GM12878 (cell line): ENCODE data around the gene SAMD4A. TPM values are rescaled to one million over a fixed set of nuclear protein-coding genes. Genes with fewer than 3 reads are reported as not detected.

Experiments
- ATAC-seq: fragments of 200-7000 bp; cut with Tn5 transposase; 3 replicates; pipeline ENCODE4 v1.9.1; 2020; ENCODE audit warnings: mild to moderate bottlenecking, moderate library complexity
- BruUV-seq: library from RNA; stranded (reverse); fragments of 400-500 nt; replicated peaks from 2 replicates; lab custom pipeline; 2021; lab: Mats Ljungman, UMichigan
- CTCF ChIA-PET: fragments of 300-600 bp; sonication (Branson Sonifier 250); formaldehyde crosslinking; extraction: SDS; loops from one replicate; lab custom pipeline; 2021; ENCODE audit warnings: inconsistent platforms; lab: Yijun Ruan, JAX
- POLR2A ChIA-PET: fragments of 350-600 bp; formaldehyde crosslinking; extraction: SDS; loops from one replicate; lab custom pipeline; 2021; ENCODE audit warnings: inconsistent platforms; lab: Charles Lee
- RAD21 ChIA-PET: fragments of 300-600 bp; sonication (Branson Sonifier 250); formaldehyde crosslinking; loops from one replicate; lab custom pipeline; 2023; ENCODE audit warnings: antibody characterized with exemption; ENCODE audit not compliant: unreplicated experiment; lab: Charles Lee
- SMC1A ChIA-PET: fragments of 300-600 bp; sonication (Branson Sonifier 250); formaldehyde crosslinking; loops from one replicate; lab custom pipeline; 2023; ENCODE audit not compliant: unreplicated experiment, uncharacterized antibody; lab: Charles Lee
- DNase-seq: peaks from one replicate; pipeline ENCODE4 v3.0.0-alpha.2; 2011; ENCODE audit warnings: low read depth, low spot score
- FAIRE-seq: peaks from 3 replicates; lab custom pipeline; 2011; peaks lifted over from hg19 to GRCh38; lab: Jason Lieb, UNC
- H2AFZ ChIP-seq: 2 replicates; pipeline ENCODE4 v1.6.0; 2011; ENCODE audit warnings: low read depth, low read length, control low read depth; ENCODE audit not compliant: control insufficient read depth
- H3K27ac ChIP-seq: 2 replicates; pipeline ENCODE4 v1.5.1; 2011; ENCODE audit warnings: control low read depth; ENCODE audit not compliant: control insufficient read depth, insufficient read depth
- H3K27me3 ChIP-seq, 2 experiments: replicated peaks in 1 of 2; 2 replicates each; pipeline versions ENCODE4 v1.6.0 to v1.6.1; 2011; ENCODE audit warnings: low read length in 1 of 2; ENCODE audit not compliant: control insufficient read depth in 2 of 2, insufficient read depth in 2 of 2
- H3K36me3 ChIP-seq, 2 experiments: 2 replicates each; pipeline ENCODE4 v1.5.1; 2011; ENCODE audit warnings: low read length in 1 of 2; ENCODE audit not compliant: control insufficient read depth in 2 of 2, insufficient read depth in 2 of 2
- H3K4me1 ChIP-seq: 2 replicates; pipeline ENCODE4 v1.6.1; 2011; ENCODE audit warnings: mild to moderate bottlenecking, low read length, moderate library complexity, mixed read lengths; ENCODE audit not compliant: control insufficient read depth, insufficient read depth
- H3K4me2 ChIP-seq: 2 replicates; pipeline ENCODE4 v1.6.0; 2011; ENCODE audit warnings: control low read depth; ENCODE audit not compliant: control insufficient read depth, insufficient read depth
- H3K4me3 ChIP-seq: fragments of 200-600 bp; sonication (generic); 2 replicates; pipeline ENCODE4 v1.5.1; 2016
- H3K79me2 ChIP-seq: 2 replicates; pipeline ENCODE4 v1.6.0; 2011; ENCODE audit warnings: low read length; ENCODE audit not compliant: control insufficient read depth, insufficient read depth
- H3K9ac ChIP-seq: 2 replicates; pipeline ENCODE4 v1.8.0; 2011; ENCODE audit warnings: low read length, control low read depth, mixed read lengths; ENCODE audit not compliant: control insufficient read depth, insufficient read depth
- H3K9me3 ChIP-seq: replicated peaks from 3 replicates; pipeline ENCODE4 v1.5.1; 2011; ENCODE audit warnings: mild to moderate bottlenecking, low read length; ENCODE audit not compliant: control insufficient read depth, insufficient read depth
- H4K20me1 ChIP-seq: 2 replicates; pipeline ENCODE4 v1.6.0; 2011; ENCODE audit not compliant: control insufficient read depth, insufficient read depth
- BRCA1 ChIP-seq: IDR thresholded peaks from 2 replicates; pipeline ENCODE4 v1.6.1; 2011; ENCODE audit warnings: low read depth, low read length, improper control_type of control experiment
- HCFC1 ChIP-seq: fragments of 150-350 bp; IDR thresholded peaks from 2 replicates; pipeline ENCODE4 v1.6.1; 2014; ENCODE audit warnings: low read length
- IKZF2 ChIP-seq, 2 experiments: fragments of 450-650 bp; IDR thresholded peaks; 2 replicates each; pipeline ENCODE4 v1.6.1; 2017; ENCODE audit warnings: mild to moderate bottlenecking in 2 of 2, moderate library complexity in 2 of 2
- MEF2B ChIP-seq: fragments of 450-650 bp; IDR thresholded peaks from 2 replicates; pipeline ENCODE4 v1.6.1; 2018; ENCODE audit warnings: mild to moderate bottlenecking, moderate library complexity; ENCODE audit not compliant: partially characterized antibody, poor library complexity, severe bottlenecking
- NFYA ChIP-seq: IDR thresholded peaks from 2 replicates; pipeline ENCODE4 v1.6.1; 2011; ENCODE audit warnings: low read depth, mild to moderate bottlenecking, low read length, improper control_type of control experiment, borderline replicate concordance
- NR2C1 ChIP-seq: fragments of 450-650 bp; IDR thresholded peaks from 2 replicates; pipeline ENCODE4 v1.6.1; 2017; ENCODE audit warnings: antibody characterized with exemption, mild to moderate bottlenecking, moderate library complexity
- SMC3 ChIP-seq: IDR thresholded peaks from 2 replicates; pipeline ENCODE4 v1.6.1; 2011; ENCODE audit warnings: low read length, improper control_type of control experiment, borderline replicate concordance
- ZZZ3 ChIP-seq: IDR thresholded peaks from 2 replicates; pipeline ENCODE4 v1.6.1; 2011; ENCODE audit warnings: low read depth; ENCODE audit not compliant: control insufficient read depth, insufficient read length
- WGBS: methylation state at CpG from one replicate; pipeline ENCODE4 v1.1.6; 2016; ENCODE audit warnings: low lambda C conversion rate; ENCODE audit not compliant: insufficient replicate concordance, insufficient coverage; ENCODE audit errors: missing lambda C conversion rate; 5-methylcytosine and 5-hydroxymethylcytosine counted together
- in situ Hi-C: fragments of 300-500 bp; cut with MboI; formaldehyde crosslinking; loops from 9 replicates; pipeline ENCODE4 v1.14.3; 2018; ENCODE audit warnings: mixed read lengths
- intact Hi-C: fragments of 100-400 bp; cut with micrococcal nuclease; formaldehyde crosslinking; loops from one replicate; pipeline ENCODE4 v1.14.2; 2022; ENCODE audit not compliant: unreplicated experiment
- polyA plus RNA-seq, 11 experiments: library from polyadenylated mRNA; depleted of rRNA in 4 of 11; unstranded in 6 of 11; stranded (reverse) in 5 of 11; fragments of >200 nt; fragmentation: Nextera tagmentation in 4 of 11; fragmentation: Illumina TruSeq in 1 of 11; extraction: Ambion mirVana in 4 of 11; extraction: Trizol in 1 of 11; gene quantifications; 1 replicate in 1 of 11; 2 replicates in 10 of 11; pipeline versions ENCODE4 v1.2.1 to v1.2.3, GENCODE V29; 2011 to 2016; ENCODE audit warnings: inconsistent platforms in 2 of 11, missing spikeins in 2 of 11, low read depth in 1 of 11
- total RNA-seq, 4 experiments: library from RNA; depleted of rRNA in 3 of 4; stranded (reverse); fragments of >200 nt in 3 of 4; fragmentation: Illumina TruSeq in 1 of 4; extraction: Trizol in 1 of 4; gene quantifications; 2 replicates each; pipeline versions ENCODE4 v1.2.1 to v1.2.3, GENCODE V29; 2013 to 2021
- TF ChIP-seq, protein P1 (sequence below): fragments of 450-650 bp; IDR thresholded peaks from 2 replicates; pipeline ENCODE4 v1.6.1; 2017; ENCODE audit warnings: low read depth, mild to moderate bottlenecking, moderate library complexity
- TF ChIP-seq, protein P2 (sequence below): fragments of 450-650 bp; IDR thresholded peaks from 2 replicates; pipeline ENCODE4 v1.6.1; 2018; ENCODE audit warnings: borderline replicate concordance, mild to moderate bottlenecking; ENCODE audit not compliant: partially characterized antibody

Gene SAMD4A
- total and polyA plus RNA-seq, 10 of the 15 experiments (the other 5 are each of a cell fraction or from before 2014, with no cell fraction given): 0.05 to 0.56 (median 0.31) TPM

DNA sequence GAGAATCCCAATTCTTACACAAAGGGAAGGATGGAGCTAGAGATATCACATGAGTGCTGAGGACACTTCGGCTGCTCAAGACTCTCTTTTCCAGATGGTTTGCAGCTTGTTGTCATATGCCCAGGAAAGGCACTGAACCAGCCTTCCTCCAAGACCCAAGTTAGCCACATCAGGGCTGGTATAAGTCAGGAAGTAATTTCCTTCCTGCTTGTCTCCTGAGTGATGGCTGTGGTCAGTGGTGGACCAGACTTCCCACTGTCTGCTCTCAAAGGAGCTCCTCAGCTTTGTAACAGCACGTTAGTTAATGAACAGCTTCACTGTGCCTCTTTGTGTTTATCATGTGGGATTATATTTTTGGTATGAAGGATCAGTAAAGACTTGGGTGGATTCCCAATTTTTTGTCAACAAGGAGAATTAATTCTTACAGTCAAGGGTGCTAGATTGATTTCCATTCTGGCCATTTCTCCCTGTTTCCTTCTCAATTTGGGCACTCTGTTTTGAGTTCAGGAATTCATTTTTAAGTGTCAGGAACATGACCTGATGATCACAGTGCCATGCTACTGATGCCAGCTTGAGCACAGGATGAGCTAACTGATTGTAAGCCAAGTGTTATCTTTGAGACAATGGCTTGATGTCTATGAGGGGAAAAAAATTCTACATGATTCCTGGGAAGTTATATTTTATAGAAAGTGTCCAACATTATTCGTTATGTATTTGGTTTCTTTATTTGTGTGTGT, 189.9 kb downstream of the SAMD4A start:
- RAD21 ChIA-PET: no interaction called here
- DNase-seq: no peak
- TF ChIP-seq, protein P1, sequence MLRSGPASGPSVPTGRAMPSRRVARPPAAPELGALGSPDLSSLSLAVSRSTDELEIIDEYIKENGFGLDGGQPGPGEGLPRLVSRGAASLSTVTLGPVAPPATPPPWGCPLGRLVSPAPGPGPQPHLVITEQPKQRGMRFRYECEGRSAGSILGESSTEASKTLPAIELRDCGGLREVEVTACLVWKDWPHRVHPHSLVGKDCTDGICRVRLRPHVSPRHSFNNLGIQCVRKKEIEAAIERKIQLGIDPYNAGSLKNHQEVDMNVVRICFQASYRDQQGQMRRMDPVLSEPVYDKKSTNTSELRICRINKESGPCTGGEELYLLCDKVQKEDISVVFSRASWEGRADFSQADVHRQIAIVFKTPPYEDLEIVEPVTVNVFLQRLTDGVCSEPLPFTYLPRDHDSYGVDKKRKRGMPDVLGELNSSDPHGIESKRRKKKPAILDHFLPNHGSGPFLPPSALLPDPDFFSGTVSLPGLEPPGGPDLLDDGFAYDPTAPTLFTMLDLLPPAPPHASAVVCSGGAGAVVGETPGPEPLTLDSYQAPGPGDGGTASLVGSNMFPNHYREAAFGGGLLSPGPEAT: no peak
- TF ChIP-seq HCFC1 (no peak), BRCA1 (no peak), NR2C1 (no peak)
- no peaks in the 10 kb centered on the region for H3K36me3 ChIP-seq
- ATAC-seq: no peak
- intact Hi-C loops (no loop called here), in situ Hi-C loops (no loop called here)
- no peak overlapping the region for H3K9ac ChIP-seq
- CTCF ChIA-PET: interaction anchor here (1.1 to 2.1 kb wide), 2 partner anchors 17 to 29 kb away, joined by 3 to 6 read pairs; no protein-coding TSS in a partner anchor
- H3K27ac ChIP-seq: no peak overlapping the region
- no peaks in the 10 kb centered on the region for H3K4me1 ChIP-seq
- WGBS: 51% methylated on average over 3 of the region's 3 CpGs
- FAIRE-seq: no peak
- POLR2A ChIA-PET: no interaction called here
- no peaks in the 10 kb centered on the region for H3K9me3 ChIP-seq
- H3K4me3 ChIP-seq: no peak overlapping the region
- H3K4me2 ChIP-seq: no peak overlapping the region
- H3K27me3 ChIP-seq: no peaks in the 10 kb centered on the region
- SMC1A ChIA-PET: interaction anchor here (1.1 kb wide), 1 partner anchor 14 kb away, joined by 3 read pairs; no protein-coding TSS in a partner anchor
- no peak overlapping the region for H2AFZ ChIP-seq
- H4K20me1 ChIP-seq: no peaks in the 10 kb centered on the region
- H3K79me2 ChIP-seq: no peaks in the 10 kb centered on the region
- no TSS peak for BruUV-seq

DNA sequence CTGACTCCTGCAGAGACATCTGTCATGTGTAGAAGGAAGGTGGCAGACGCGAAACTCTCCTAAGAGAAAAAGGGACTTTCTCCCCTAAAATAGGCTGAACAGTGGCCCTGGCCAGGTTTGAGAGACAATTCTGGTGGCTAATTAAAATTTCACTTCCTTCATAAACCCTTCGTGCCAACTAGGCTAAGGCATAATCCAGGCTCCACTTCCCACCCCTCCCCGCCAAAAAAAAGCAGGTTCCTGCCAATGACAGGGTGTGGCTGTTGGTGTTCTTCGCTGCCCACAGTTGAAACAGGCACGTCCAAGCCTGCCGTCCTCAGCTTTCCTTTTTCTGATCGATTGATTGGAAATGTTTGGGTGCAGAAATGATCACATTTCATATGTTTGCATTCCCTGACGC, 191.1 kb downstream of the SAMD4A start:
- FAIRE-seq (no peak), DNase-seq (no peak), ATAC-seq (no peak)
- ChIA-PET SMC1A (interaction anchor here (0.6 to 0.7 kb wide), 2 partner anchors 308 to 314 kb away, joined by 3 read pairs; no protein-coding TSS in a partner anchor), POLR2A (no interaction called here), CTCF (no interaction called here), RAD21 (no interaction called here)
- intact Hi-C loops (no loop called here), in situ Hi-C loops (no loop called here)
- no peaks in the 10 kb centered on the region for H3K27me3 ChIP-seq
- no peak overlapping the region for H3K4me3 ChIP-seq
- H3K4me1 ChIP-seq: no peaks in the 10 kb centered on the region
- no peak overlapping the region for H3K9ac ChIP-seq
- no peaks in the 10 kb centered on the region for H3K9me3 ChIP-seq
- WGBS: 83% methylated on average over 9 of the region's 9 CpGs
- BruUV-seq: no TSS peak
- H4K20me1 ChIP-seq: no peaks in the 10 kb centered on the region
- no peaks in the 10 kb centered on the region for H3K79me2 ChIP-seq
- H3K27ac ChIP-seq: no peak overlapping the region
- H3K36me3 ChIP-seq: no peaks in the 10 kb centered on the region
- no peak overlapping the region for H3K4me2 ChIP-seq
- H2AFZ ChIP-seq: no peak overlapping the region
- TF ChIP-seq NFYA (no peak), IKZF2 (IDR thresholded peaks at IDR 0.05) (no peak), MEF2B (no peak), ZZZ3 (no peak), SMC3 (no peak)
- TF ChIP-seq, protein P2, sequence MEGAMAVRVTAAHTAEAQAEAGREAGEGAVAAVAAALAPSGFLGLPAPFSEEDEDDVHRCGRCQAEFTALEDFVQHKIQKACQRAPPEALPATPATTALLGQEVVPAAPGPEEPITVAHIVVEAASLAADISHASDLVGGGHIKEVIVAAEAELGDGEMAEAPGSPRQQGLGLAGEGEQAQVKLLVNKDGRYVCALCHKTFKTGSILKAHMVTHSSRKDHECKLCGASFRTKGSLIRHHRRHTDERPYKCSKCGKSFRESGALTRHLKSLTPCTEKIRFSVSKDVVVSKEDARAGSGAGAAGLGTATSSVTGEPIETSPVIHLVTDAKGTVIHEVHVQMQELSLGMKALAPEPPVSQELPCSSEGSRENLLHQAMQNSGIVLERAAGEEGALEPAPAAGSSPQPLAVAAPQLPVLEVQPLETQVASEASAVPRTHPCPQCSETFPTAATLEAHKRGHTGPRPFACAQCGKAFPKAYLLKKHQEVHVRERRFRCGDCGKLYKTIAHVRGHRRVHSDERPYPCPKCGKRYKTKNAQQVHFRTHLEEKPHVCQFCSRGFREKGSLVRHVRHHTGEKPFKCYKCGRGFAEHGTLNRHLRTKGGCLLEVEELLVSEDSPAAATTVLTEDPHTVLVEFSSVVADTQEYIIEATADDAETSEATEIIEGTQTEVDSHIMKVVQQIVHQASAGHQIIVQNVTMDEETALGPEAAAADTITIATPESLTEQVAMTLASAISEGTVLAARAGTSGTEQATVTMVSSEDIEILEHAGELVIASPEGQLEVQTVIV: no peak
